Mesendoderm (in vitro differentiated cells): Measurements from ENCODE around the gene NAIF1.

Experiments
- DNase-seq: peaks from one replicate; pipeline ENCODE4 v3.0.0; 2013
- H2AK5ac ChIP-seq: 2 replicates; pipeline ENCODE4 v1.6.1; 2013; ENCODE audit warnings: low read length, inconsistent platforms
- H2BK120ac ChIP-seq: 2 replicates; pipeline ENCODE4 v1.6.1; 2013; ENCODE audit warnings: low read depth, mild to moderate bottlenecking, low read length, moderate library complexity, mixed read lengths
- H2BK15ac ChIP-seq: replicated peaks from 2 replicates; pipeline ENCODE4 v1.6.1; 2013; ENCODE audit warnings: low read depth, mild to moderate bottlenecking, moderate library complexity
- H2BK5ac ChIP-seq: 2 replicates; pipeline ENCODE4 v1.6.1; 2013; ENCODE audit warnings: low read length, inconsistent platforms
- H3K18ac ChIP-seq: 2 replicates; pipeline ENCODE4 v1.6.1; 2013; ENCODE audit warnings: mild to moderate bottlenecking, low read length, mixed read lengths
- H3K23ac ChIP-seq: one replicate; pipeline ENCODE4 v1.6.1; 2013; ENCODE audit warnings: low read length
- H3K27ac ChIP-seq: 2 replicates; pipeline ENCODE4 v1.5.1; 2013; ENCODE audit warnings: low read depth, mild to moderate bottlenecking, inconsistent platforms, low read length, moderate library complexity
- H3K27me3 ChIP-seq: 2 replicates; pipeline ENCODE4 v1.6.1; 2013; ENCODE audit warnings: low read length, control low read depth, mild to moderate bottlenecking, inconsistent platforms; ENCODE audit not compliant: insufficient read depth, poor library complexity
- H3K36me3 ChIP-seq: 2 replicates; pipeline ENCODE4 v1.6.1; 2013; ENCODE audit warnings: low read length, inconsistent platforms; ENCODE audit not compliant: control insufficient read depth, insufficient read depth
- H3K4ac ChIP-seq: one replicate; pipeline ENCODE4 v1.6.1; 2013; ENCODE audit warnings: low read depth, mild to moderate bottlenecking, low read length, moderate library complexity
- H3K4me1 ChIP-seq: 2 replicates; pipeline ENCODE4 v1.6.1; 2013; ENCODE audit warnings: low read depth, low read length, inconsistent platforms; ENCODE audit not compliant: control insufficient read depth
- H3K4me2 ChIP-seq: 2 replicates; pipeline ENCODE4 v1.6.1; 2013; ENCODE audit warnings: low read length
- H3K4me3 ChIP-seq: 2 replicates; pipeline ENCODE4 v1.5.1; 2013; ENCODE audit warnings: mild to moderate bottlenecking, low read length
- H3K56ac ChIP-seq: one replicate; pipeline ENCODE4 v1.6.1; 2013; ENCODE audit warnings: low read length
- H3K79me1 ChIP-seq: 2 replicates; pipeline ENCODE4 v1.6.1; 2013; ENCODE audit warnings: low read length, inconsistent platforms
- H3K79me2 ChIP-seq: 2 replicates; pipeline ENCODE4 v1.6.1; 2013; ENCODE audit warnings: mild to moderate bottlenecking, low read length; ENCODE audit not compliant: control insufficient read depth, insufficient read depth
- H3K9ac ChIP-seq: 2 replicates; pipeline ENCODE4 v1.6.1; 2013; ENCODE audit warnings: low read length, inconsistent platforms
- H4K5ac ChIP-seq: one replicate; pipeline ENCODE4 v1.6.1; 2013; ENCODE audit warnings: low read length
- H4K8ac ChIP-seq: one replicate; pipeline ENCODE4 v1.6.1; 2013; ENCODE audit warnings: low read depth, mild to moderate bottlenecking, control low read depth, low read length, moderate library complexity
- whole genome bisulfite sequencing: extraction: QIAGEN DNeasy Blood & Tissue Kit; methylation state at CpG from one replicate; pipeline ENCODE4 v1.1.7; 2013; ENCODE audit warnings: low lambda C conversion rate, missing lambda C conversion rate; ENCODE audit not compliant: insufficient coverage; ENCODE audit errors: extremely low coverage; 5-methylcytosine and 5-hydroxymethylcytosine counted together

The NAIF1 gene

GRCh38 chr9:128034821-128035652 is 32.1 kb downstream of the NAIF1 start:
- H3K23ac ChIP-seq = no peak overlapping the region
- no peak overlapping the region for H2BK15ac ChIP-seq
- H3K27me3 ChIP-seq = no peaks in the 10 kb centered on the region
- H3K9ac ChIP-seq = peak overlapping the region; percentile 3
- no peak overlapping the region for H3K4me3 ChIP-seq
- no peak overlapping the region for H3K27ac ChIP-seq
- H3K36me3 ChIP-seq = no peaks in the 10 kb centered on the region
- no peak overlapping the region for H3K18ac ChIP-seq
- peak overlapping the region; percentile 78 for H2AK5ac ChIP-seq
- no peak overlapping the region for H2BK5ac ChIP-seq
- H3K4ac ChIP-seq = no peak overlapping the region
- H3K79me1 ChIP-seq = no peaks in the 10 kb centered on the region
- no peaks in the 10 kb centered on the region for H3K4me1 ChIP-seq
- peak; percentile 94 for DNase-seq
- no peak overlapping the region for H4K5ac ChIP-seq
- H3K56ac ChIP-seq = peak overlapping the region; percentile 45
- no peaks in the 10 kb centered on the region for H3K79me2 ChIP-seq
- WGBS = no CpG with 5 or more reads among the region's 8 CpGs
- no peak overlapping the region for H3K4me2 ChIP-seq
- H4K8ac ChIP-seq = no peak overlapping the region
- no peak overlapping the region for H2BK120ac ChIP-seq

DNA sequence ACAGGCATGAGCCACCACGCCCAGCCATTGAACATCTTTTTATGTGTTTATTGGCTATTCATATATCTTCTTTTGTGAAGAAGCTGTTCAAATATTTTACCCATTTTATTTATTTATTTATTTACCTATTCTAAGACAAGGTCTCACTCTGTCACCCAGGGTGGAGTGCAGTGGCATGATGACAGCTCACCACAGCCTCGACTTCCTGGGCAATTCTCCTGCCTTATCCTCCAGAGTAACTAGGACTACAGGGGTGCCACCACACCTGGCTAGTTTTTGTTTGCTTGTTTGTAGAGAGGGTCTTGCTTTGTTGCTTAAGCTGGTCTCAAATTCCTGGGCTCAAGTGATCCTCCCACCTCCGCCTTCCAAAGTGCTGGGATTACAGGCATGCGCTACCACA is 33.5 kb downstream of the NAIF1 start:
- Histone ChIP-seq H4K8ac (no peak overlapping the region), H3K27ac (no peak overlapping the region), H3K4me1 (no peaks in the 10 kb centered on the region), H3K4ac (no peak overlapping the region), H4K5ac (no peak overlapping the region), H2AK5ac (no peak overlapping the region), H3K18ac (no peak overlapping the region), H3K9ac (no peak overlapping the region), H3K79me2 (no peaks in the 10 kb centered on the region), H2BK5ac (no peak overlapping the region), H3K4me2 (no peak overlapping the region), H3K79me1 (no peaks in the 10 kb centered on the region), H3K36me3 (no peaks in the 10 kb centered on the region), H3K23ac (no peak overlapping the region), H3K4me3 (no peak overlapping the region), H2BK120ac (no peak overlapping the region), H3K27me3 (no peaks in the 10 kb centered on the region), H2BK15ac (no peak overlapping the region), H3K56ac (no peak overlapping the region)
- DNase-seq = peak; percentile 36
- no CpG with 5 or more reads among the region's 4 CpGs for WGBS

GRCh38 chr9:128027705-128028104 is 39.4 kb downstream of the NAIF1 start:
- Histone ChIP-seq H3K56ac (no peak overlapping the region), H3K4me3 (no peak overlapping the region), H3K36me3 (no peaks in the 10 kb centered on the region), H3K27ac (no peak overlapping the region), H3K4ac (no peak overlapping the region), H3K27me3 (no peaks in the 10 kb centered on the region), H3K4me2 (no peak overlapping the region), H3K4me1 (no peaks in the 10 kb centered on the region), H3K9ac (no peak overlapping the region), H2BK120ac (no peak overlapping the region), H2BK15ac (no peak overlapping the region), H3K18ac (no peak overlapping the region), H3K23ac (no peak overlapping the region), H4K8ac (no peak overlapping the region), H3K79me1 (no peaks in the 10 kb centered on the region), H3K79me2 (no peaks in the 10 kb centered on the region), H2AK5ac (no peak overlapping the region), H2BK5ac (no peak overlapping the region), H4K5ac (no peak overlapping the region)
- no peak for DNase-seq
- no CpG with 5 or more reads among the region's 4 CpGs for WGBS

- Histone ChIP-seq H3K79me1 (no peaks in the 10 kb centered on the region), H2AK5ac (no peak overlapping the region), H3K18ac (no peak overlapping the region), H2BK5ac (no peak overlapping the region), H3K36me3 (no peaks in the 10 kb centered on the region), H3K27ac (no peak overlapping the region), H4K8ac (no peak overlapping the region), H3K56ac (peak overlapping the region; percentile 25), H3K27me3 (no peaks in the 10 kb centered on the region), H3K9ac (no peak overlapping the region), H2BK15ac (no peak overlapping the region), H3K4me1 (no peaks in the 10 kb centered on the region), H2BK120ac (no peak overlapping the region), H4K5ac (no peak overlapping the region), H3K4ac (no peak overlapping the region), H3K4me3 (no peak overlapping the region), H3K4me2 (no peak overlapping the region), H3K79me2 (no peaks in the 10 kb centered on the region), H3K23ac (no peak overlapping the region)
- no CpG with 5 or more reads among the region's 11 CpGs for WGBS
- DNase-seq = peak; percentile 52
Observed at GRCh38 chr9:128026773-128027541, 40.2 kb downstream of the NAIF1 start.

DNA sequence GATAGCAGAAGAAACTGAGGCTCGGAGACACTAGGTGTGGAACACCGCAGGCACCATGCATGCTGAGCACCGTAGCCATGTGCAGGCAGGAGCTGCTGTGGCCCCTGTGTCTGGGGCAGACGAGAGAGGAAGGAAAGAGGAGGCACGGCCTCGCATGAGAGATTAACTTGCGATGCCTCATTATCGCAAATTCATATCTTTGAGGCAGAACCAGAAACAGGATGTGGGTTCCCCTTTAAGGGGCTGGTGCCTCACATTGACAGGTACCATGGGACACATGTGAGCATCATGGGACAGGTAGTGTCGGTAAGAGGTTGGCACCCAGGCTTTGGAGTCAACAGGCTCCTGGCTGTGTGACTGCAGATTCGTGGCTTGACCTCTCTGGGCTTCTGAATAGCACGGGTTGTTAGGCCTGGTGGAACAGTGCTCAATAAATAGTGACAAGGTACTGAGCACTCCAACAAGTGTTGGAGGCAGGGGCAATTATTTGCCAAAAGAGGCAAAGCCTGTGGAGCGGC is 40.8 kb downstream of the NAIF1 start:
- no peaks in the 10 kb centered on the region for H3K27me3 ChIP-seq
- DNase-seq = no peak
- no peak overlapping the region for H2BK5ac ChIP-seq
- H3K79me1 ChIP-seq = no peaks in the 10 kb centered on the region
- H3K9ac ChIP-seq = no peak overlapping the region
- H3K4me3 ChIP-seq = no peak overlapping the region
- H3K4me2 ChIP-seq = no peak overlapping the region
- no peak overlapping the region for H2BK120ac ChIP-seq
- no peak overlapping the region for H3K4ac ChIP-seq
- no peak overlapping the region for H2AK5ac ChIP-seq
- H4K5ac ChIP-seq = no peak overlapping the region
- no peak overlapping the region for H3K18ac ChIP-seq
- H3K4me1 ChIP-seq = no peaks in the 10 kb centered on the region
- no CpG with 5 or more reads among the region's 12 CpGs for WGBS
- H2BK15ac ChIP-seq = no peak overlapping the region
- no peak overlapping the region for H4K8ac ChIP-seq
- no peaks in the 10 kb centered on the region for H3K79me2 ChIP-seq
- no peak overlapping the region for H3K23ac ChIP-seq
- no peak overlapping the region for H3K56ac ChIP-seq
- H3K27ac ChIP-seq = no peak overlapping the region
- H3K36me3 ChIP-seq = no peaks in the 10 kb centered on the region
